ENCODE data around the gene AGPAT4.

AGPAT4 gene

GRCh38 chr6:161211380-161212035 lies 62.4 kb downstream of the AGPAT4 start:
- TF ChIP-seq CTCF (IDR thresholded peaks at IDR 0.05; ENCODE audit: unreplicated experiment in 3 of 3): no peak
- Mint-ChIP-seq H3K9me3 (peaks cover 61% of the 10 kb centered on the region), H3K4me1 (no peaks in the 10 kb centered on the region), H3K27me3 (ENCODE audit: low read depth) (no peaks in the 10 kb centered on the region), H3K4me3 (no peak overlapping the region), H3K27ac (no peak overlapping the region), H3K36me3 (ENCODE audit: low read depth) (peaks cover 77% of the 10 kb centered on the region)

- TF ChIP-seq CTCF (IDR thresholded peaks at IDR 0.05; ENCODE audit: unreplicated experiment in 3 of 3): no peak
- Mint-ChIP-seq H3K4me3 (no peak overlapping the region), H3K4me1 (no peaks in the 10 kb centered on the region), H3K36me3 (ENCODE audit: low read depth) (peaks cover 75% of the 10 kb centered on the region), H3K27me3 (ENCODE audit: low read depth) (no peaks in the 10 kb centered on the region), H3K27ac (no peak overlapping the region), H3K9me3 (peaks cover 55% of the 10 kb centered on the region)
Observed at GRCh38 chr6:161210857-161211256, 63.0 kb downstream of the AGPAT4 start.

GRCh38 chr6:161207200-161207599 lies 66.7 kb downstream of the AGPAT4 start:
- Mint-ChIP-seq H3K27ac (no peak overlapping the region), H3K27me3 (ENCODE audit: low read depth) (no peaks in the 10 kb centered on the region), H3K4me3 (no peak overlapping the region), H3K4me1 (no peaks in the 10 kb centered on the region), H3K36me3 (ENCODE audit: low read depth) (peaks cover 72% of the 10 kb centered on the region), H3K9me3 (peaks cover 38% of the 10 kb centered on the region)
- no peak for TF ChIP-seq CTCF (IDR thresholded peaks at IDR 0.05; ENCODE audit: unreplicated experiment in 3 of 3)

- Mint-ChIP-seq H3K4me3 (no peak overlapping the region), H3K9me3 (peaks cover 27% of the 10 kb centered on the region), H3K27ac (no peak overlapping the region), H3K36me3 (ENCODE audit: low read depth) (peaks cover 73% of the 10 kb centered on the region), H3K4me1 (no peaks in the 10 kb centered on the region), H3K27me3 (ENCODE audit: low read depth) (no peaks in the 10 kb centered on the region)
- TF ChIP-seq CTCF (IDR thresholded peaks at IDR 0.05; ENCODE audit: unreplicated experiment in 3 of 3): no peak
Observed at GRCh38 chr6:161204866-161205557, 68.8 kb downstream of the AGPAT4 start.

GRCh38 chr6:161200610-161201370 lies 73.1 kb downstream of the AGPAT4 start:
- H3K27me3 Mint-ChIP-seq (ENCODE audit: low read depth): no peaks in the 10 kb centered on the region
- H3K4me3 Mint-ChIP-seq: no peak overlapping the region
- peaks cover 62% of the 10 kb centered on the region for H3K36me3 Mint-ChIP-seq (ENCODE audit: low read depth)
- H3K9me3 Mint-ChIP-seq: peaks cover 5% of the 10 kb centered on the region
- no peak overlapping the region for H3K27ac Mint-ChIP-seq
- TF ChIP-seq CTCF (IDR thresholded peaks at IDR 0.05; ENCODE audit: unreplicated experiment in 3 of 3): peak in 1 of 3 experiments; percentile 14
- H3K4me1 Mint-ChIP-seq: no peaks in the 10 kb centered on the region
